Fibroblast of pulmonary artery (primary cell): ENCODE results near the gene RAI14.
A peak's percentile ranks its signal among the peaks of the same experiment; 100 is the strongest.

Experiments
- DNase-seq: peaks from one replicate; pipeline ENCODE4 v3.0.0-alpha.2; 2010; ENCODE audit warnings: low read depth
- H3K4me3 ChIP-seq: replicated peaks from 2 replicates; pipeline ENCODE4 v1.5.1; 2011; ENCODE audit warnings: low read depth, mild to moderate bottlenecking, control low read depth, low read length, moderate library complexity
- CTCF ChIP-seq: IDR thresholded peaks from 2 replicates; pipeline ENCODE4 v1.5.1; 2011; ENCODE audit warnings: mild to moderate bottlenecking, control low read depth, low read length, inconsistent platforms; ENCODE audit errors: missing control alignments

The RAI14 gene

GRCh38 chr5:34639852-34640626 lies 16.1 kb upstream of the RAI14 start:
- H3K4me3 ChIP-seq, result no peak overlapping the region
- no peak for TF ChIP-seq CTCF
- DNase-seq, result peak; percentile 39

GRCh38 chr5:34648039-34648839 lies 7.9 kb upstream of the RAI14 start:
- TF ChIP-seq CTCF, result no peak
- DNase-seq, result no peak
- H3K4me3 ChIP-seq, result no peak overlapping the region

- TF ChIP-seq CTCF, result no peak
- H3K4me3 ChIP-seq, result no peak overlapping the region
- DNase-seq, result no peak
Observed at GRCh38 chr5:34648840-34649158, 7.3 kb upstream of the RAI14 start.

- no peak for DNase-seq
- no peak for TF ChIP-seq CTCF
Observed at GRCh38 chr5:34651791-34652190, 4.3 kb upstream of the RAI14 start.

GRCh38 chr5:34652466-34652865 lies 3.7 kb upstream of the RAI14 start:
- DNase-seq, result no peak
- no peak for TF ChIP-seq CTCF
- no peak overlapping the region for H3K4me3 ChIP-seq

More at GRCh38 chr5:34651791-34652190, 4.3 kb upstream of the RAI14 start:
- H3K4me3 ChIP-seq, result no peak overlapping the region

GRCh38 chr5:34652914-34653313 lies 3.2 kb upstream of the RAI14 start:
- TF ChIP-seq CTCF, result peak; percentile 9
- H3K4me3 ChIP-seq, result no peak overlapping the region
- DNase-seq, result peak; percentile 73
